ENCODE measurements around the gene MAPK9.
A peak's percentile ranks its signal among the peaks of the same experiment; 100 is the strongest.

Gene MAPK9

GRCh38 chr5:180335614-180336233, 43.8 kb upstream of the MAPK9 start:
- DNase-seq (ENCODE audit: extremely low read depth, low read depth): no peak
- TF ChIP-seq, protein P1, sequence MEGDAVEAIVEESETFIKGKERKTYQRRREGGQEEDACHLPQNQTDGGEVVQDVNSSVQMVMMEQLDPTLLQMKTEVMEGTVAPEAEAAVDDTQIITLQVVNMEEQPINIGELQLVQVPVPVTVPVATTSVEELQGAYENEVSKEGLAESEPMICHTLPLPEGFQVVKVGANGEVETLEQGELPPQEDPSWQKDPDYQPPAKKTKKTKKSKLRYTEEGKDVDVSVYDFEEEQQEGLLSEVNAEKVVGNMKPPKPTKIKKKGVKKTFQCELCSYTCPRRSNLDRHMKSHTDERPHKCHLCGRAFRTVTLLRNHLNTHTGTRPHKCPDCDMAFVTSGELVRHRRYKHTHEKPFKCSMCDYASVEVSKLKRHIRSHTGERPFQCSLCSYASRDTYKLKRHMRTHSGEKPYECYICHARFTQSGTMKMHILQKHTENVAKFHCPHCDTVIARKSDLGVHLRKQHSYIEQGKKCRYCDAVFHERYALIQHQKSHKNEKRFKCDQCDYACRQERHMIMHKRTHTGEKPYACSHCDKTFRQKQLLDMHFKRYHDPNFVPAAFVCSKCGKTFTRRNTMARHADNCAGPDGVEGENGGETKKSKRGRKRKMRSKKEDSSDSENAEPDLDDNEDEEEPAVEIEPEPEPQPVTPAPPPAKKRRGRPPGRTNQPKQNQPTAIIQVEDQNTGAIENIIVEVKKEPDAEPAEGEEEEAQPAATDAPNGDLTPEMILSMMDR (IDR thresholded peaks at IDR 0.05; ENCODE audit: low read depth, low read length): no peak

DNA sequence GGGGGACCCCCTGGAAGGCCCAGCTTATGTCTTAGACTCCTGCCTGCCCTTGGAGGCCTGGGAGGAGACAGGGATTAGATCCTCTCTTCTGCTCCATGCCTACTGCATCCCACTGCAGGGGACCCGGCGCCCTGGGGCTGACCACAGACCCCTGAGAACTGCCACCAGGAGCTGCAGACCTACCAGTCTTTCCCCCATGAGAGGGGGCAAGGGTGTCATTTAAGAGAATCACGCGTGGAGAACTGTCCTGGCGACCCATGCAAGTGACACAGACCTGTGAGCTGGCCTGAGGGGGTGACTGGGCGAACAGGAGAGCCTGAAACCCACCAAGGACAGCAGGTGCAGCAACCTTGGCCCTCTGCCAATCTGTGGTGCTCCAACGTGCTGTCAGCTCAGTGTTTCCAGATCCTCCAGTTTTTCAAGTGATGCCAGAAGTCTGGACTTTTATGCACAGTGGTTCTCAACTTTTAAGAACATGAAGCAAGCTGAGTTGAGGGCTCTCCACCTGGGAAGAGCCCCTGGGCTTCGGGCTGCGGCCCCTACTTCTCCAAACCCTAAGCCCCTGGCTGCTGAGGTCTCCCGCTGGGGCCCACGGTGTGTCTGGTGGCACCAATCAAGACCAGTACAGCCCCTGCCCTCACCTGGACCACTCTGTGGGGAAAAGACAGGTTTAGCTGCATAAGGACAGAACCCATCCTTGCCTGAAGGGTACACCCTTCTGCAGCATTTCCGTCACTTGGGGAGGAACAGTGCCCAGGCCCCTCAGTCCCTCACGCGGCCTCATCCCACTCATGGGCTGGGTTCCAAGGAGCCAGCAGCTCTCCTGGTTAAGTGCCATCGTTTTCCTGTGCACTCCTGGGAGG, 43.1 kb upstream of the MAPK9 start:
- TF ChIP-seq, protein P1 (IDR thresholded peaks at IDR 0.05; ENCODE audit: low read depth, low read length): no peak
- no peak for DNase-seq (ENCODE audit: extremely low read depth, low read depth)

DNA sequence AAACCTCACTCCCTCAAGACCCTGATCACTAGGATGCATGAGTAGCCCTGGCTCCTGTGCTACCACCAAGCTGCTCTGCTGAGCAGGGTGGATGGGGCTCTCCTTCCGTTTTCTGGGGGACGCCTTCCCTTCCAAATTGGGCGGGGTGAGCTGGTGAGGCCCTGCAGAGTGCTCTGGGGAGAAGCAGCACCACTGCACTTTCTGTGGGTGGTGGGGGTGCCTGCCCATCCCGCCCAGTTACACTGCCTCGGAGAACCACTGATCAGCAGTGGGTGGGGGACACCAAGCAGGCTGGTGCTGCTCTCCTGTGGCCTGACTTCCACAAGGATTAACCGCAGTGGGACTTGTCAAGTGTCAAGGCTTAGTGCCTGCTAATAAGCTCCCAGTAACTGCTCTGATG, 42.3 kb upstream of the MAPK9 start:
- TF ChIP-seq, protein P1 (IDR thresholded peaks at IDR 0.05; ENCODE audit: low read depth, low read length): no peak
- no peak for DNase-seq (ENCODE audit: extremely low read depth, low read depth)

DNA sequence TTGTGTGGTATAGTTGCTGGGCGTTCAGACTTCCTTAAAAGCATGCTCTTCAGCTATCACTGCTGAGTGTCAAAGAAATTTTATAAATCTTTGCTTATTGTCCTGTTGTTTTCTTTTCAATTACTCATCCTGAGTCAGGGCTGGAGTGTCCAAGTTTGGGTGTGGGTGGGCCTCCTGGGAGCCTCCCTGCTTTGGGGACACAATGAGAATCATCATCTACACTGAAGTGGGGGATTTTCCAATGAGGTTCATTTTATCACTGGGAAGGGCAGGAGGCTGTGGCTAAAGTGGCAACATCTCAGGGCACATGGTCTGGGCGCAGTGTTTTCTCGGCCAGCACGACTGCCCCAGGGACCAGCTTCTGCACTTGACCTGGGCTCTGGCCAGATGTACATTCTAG, 41.8 kb upstream of the MAPK9 start:
- TF ChIP-seq, protein P1 (IDR thresholded peaks at IDR 0.05; ENCODE audit: low read depth, low read length): no peak

DNA sequence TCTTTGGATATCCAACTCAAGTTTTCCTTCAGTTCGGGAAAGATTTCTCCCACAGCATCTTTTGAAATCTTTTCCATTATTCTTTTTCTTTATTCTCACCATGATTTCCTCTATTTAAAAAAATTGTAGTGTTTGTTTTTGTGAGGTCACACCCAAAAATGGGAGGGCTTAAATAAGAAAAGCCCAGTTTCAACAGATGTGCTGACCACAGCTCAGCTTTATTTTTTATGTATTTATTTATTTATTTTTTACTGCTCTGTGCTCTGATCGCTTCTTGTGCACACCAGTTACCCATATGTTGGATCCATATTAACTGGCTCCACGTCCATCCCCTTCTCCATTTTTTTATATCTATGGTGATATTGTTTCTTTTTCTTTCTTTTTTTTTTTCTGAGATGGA, 41.0 kb upstream of the MAPK9 start:
- TF ChIP-seq, protein P1 (IDR thresholded peaks at IDR 0.05; ENCODE audit: low read depth, low read length): no peak
- DNase-seq (ENCODE audit: extremely low read depth, low read depth): no peak

More for the DNA sequence above, 41.8 kb upstream of the MAPK9 start:
- no peak for DNase-seq (ENCODE audit: extremely low read depth, low read depth)

DNA sequence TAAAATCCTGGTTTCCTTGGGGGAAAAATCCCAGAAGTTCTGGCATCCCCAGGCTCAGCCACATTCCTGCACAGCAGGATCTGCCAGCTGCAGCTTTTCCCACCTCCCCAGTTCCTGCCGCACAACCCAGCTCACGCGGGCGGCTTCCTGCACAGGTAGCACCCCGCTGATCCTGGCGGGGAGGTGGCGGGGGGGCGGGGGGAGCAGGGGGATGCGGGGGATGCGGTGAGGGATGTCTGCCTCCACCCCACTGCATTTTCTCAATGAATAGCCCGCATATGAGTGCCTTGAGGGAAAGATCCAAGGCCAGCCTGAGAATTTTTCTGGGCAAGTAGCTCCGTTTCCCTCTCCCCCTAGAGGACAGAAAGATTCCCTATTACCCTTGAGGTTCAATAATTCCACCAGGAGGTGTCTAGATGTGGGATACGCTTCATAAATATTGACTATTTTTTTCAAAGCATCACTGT, 40.2 kb upstream of the MAPK9 start:
- no peak for DNase-seq (ENCODE audit: extremely low read depth, low read depth)
- TF ChIP-seq, protein P1 (IDR thresholded peaks at IDR 0.05; ENCODE audit: low read depth, low read length): peak; percentile 11

DNA sequence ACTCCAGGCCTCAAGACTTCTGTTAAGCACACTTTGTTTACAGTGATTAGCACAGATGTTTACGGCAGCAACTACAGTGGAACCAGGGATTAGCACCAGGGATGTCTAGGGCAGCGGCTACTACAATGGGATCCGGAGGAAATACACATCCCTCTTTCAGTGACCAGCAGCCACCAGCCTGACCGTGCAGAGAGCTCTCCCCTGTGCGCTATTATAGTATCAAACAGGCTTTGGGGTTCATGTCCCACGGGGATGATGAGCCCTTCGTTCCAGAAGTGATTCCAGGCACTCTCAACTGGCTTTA, 39.7 kb upstream of the MAPK9 start:
- TF ChIP-seq, protein P1 (IDR thresholded peaks at IDR 0.05; ENCODE audit: low read depth, low read length): no peak
- DNase-seq (ENCODE audit: extremely low read depth, low read depth): no peak

Data from AG09319 (cell line).